ENCODE data around the gene MPEG1.

MPEG1 gene

DNA sequence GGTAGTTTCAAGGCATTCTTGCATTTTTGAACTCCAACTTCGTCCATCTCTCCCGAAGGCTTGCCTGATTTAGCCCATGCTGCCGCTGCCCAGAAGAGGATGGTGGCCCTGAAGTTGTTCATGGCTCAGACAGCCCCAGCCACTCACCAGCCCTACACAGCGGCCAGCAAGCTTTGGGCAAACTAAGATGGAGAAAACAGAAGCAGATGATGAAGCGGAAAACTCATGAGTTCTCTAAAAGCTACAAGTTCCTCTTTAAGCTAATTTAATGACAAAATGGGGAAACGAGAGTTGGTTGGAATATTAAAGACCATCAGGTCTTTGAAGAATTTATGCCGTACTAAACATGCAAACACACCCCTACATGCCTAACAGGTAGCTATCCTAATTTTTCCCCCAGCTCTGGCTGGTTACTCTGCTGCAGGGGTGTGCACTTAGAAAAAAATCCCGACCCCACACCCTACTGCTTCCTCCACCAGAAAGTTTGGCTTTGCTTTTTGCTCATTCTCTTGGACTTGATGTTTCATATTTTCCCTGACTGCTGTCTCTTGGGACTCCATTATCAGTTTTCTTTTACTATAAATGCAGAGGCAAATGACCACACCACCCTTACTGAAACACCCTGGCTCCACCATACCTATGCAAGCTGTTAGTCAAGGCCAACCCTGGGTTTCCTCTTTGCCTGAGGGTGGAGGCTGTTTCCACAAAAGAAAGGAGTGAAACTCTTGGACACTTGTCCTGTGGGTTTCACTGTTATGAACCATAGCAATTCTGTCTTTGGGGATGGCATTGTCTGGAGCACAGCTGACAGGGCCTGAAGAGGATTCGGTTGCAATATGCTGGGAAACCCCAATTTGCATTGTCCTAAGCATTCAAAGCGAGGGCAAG, at the start of gene MPEG1:
MPEG1 (minus strand) TSS at position 184 of the 888 bp plus-strand sequence; CDS start at position 122, 62 bp downstream.
- H3K9me3 ChIP-seq (ENCODE audit: insufficient read depth, low read depth, low read length): no peaks in the 10 kb centered on the region
- no peak within 1 kb of the TSS for H2AFZ ChIP-seq (ENCODE audit: low read length)
- H3K4me2 ChIP-seq (ENCODE audit: low read depth, low read length, poor library complexity, severe bottlenecking): no peak within 1 kb of the TSS
- H3K9me2 ChIP-seq (replicated peaks; ENCODE audit: low read depth, low read length): no peaks in the 10 kb centered on the region
- H3K4me3 ChIP-seq (ENCODE audit: low read length, poor library complexity, severe bottlenecking): no peak within 1 kb of the TSS
- H3K4me1 ChIP-seq (ENCODE audit: insufficient read depth, low read length, poor library complexity, severe bottlenecking): peaks cover 7% of the 10 kb centered on the region
- H3K9ac ChIP-seq (ENCODE audit: low read depth, low read length, poor library complexity, severe bottlenecking): no peak within 1 kb of the TSS
- H3F3A ChIP-seq (ENCODE audit: low read depth): no peaks in the 10 kb centered on the region
- H3K79me2 ChIP-seq (ENCODE audit: insufficient read depth, low read length): no peaks in the 10 kb centered on the region
- H3K27me3 ChIP-seq (ENCODE audit: insufficient read depth, low read length, poor library complexity, severe bottlenecking): no peaks in the 10 kb centered on the region
- TF ChIP-seq EZH2phosphoT487 (IDR thresholded peaks at IDR 0.05; ENCODE audit: borderline replicate concordance): no peak
- no peak for TF ChIP-seq CTCF (conservative IDR thresholded peaks at IDR 0.05; ENCODE audit: low read length)
- no peaks in the 10 kb centered on the region for H3K36me3 ChIP-seq (ENCODE audit: insufficient read depth, low read length)
- H4K20me1 ChIP-seq (ENCODE audit: insufficient read depth, low read length, poor library complexity, severe bottlenecking): no peaks in the 10 kb centered on the region

GRCh38 chr11:59262177-59262818, 49.6 kb upstream of the MPEG1 start:
- no peaks in the 10 kb centered on the region for H4K20me1 ChIP-seq (ENCODE audit: insufficient read depth, low read length, poor library complexity, severe bottlenecking)
- no peak overlapping the region for H3K4me2 ChIP-seq (ENCODE audit: low read depth, low read length, poor library complexity, severe bottlenecking)
- H3K27me3 ChIP-seq (ENCODE audit: insufficient read depth, low read length, poor library complexity, severe bottlenecking): no peaks in the 10 kb centered on the region
- H3K36me3 ChIP-seq (ENCODE audit: insufficient read depth, low read length): no peaks in the 10 kb centered on the region
- TF ChIP-seq CTCF (conservative IDR thresholded peaks at IDR 0.05; ENCODE audit: low read length) (no peak), EZH2phosphoT487 (IDR thresholded peaks at IDR 0.05; ENCODE audit: borderline replicate concordance) (no peak)
- no peak overlapping the region for H3K4me3 ChIP-seq (ENCODE audit: low read length, poor library complexity, severe bottlenecking)
- H3K9me3 ChIP-seq (ENCODE audit: insufficient read depth, low read depth, low read length): no peaks in the 10 kb centered on the region
- no peaks in the 10 kb centered on the region for H3F3A ChIP-seq (ENCODE audit: low read depth)
- H3K9me2 ChIP-seq (replicated peaks; ENCODE audit: low read depth, low read length): no peaks in the 10 kb centered on the region
- no peaks in the 10 kb centered on the region for H3K4me1 ChIP-seq (ENCODE audit: insufficient read depth, low read length, poor library complexity, severe bottlenecking)
- H3K79me2 ChIP-seq (ENCODE audit: insufficient read depth, low read length): no peaks in the 10 kb centered on the region
- H3K9ac ChIP-seq (ENCODE audit: low read depth, low read length, poor library complexity, severe bottlenecking): no peak overlapping the region
- H2AFZ ChIP-seq (ENCODE audit: low read length): no peak overlapping the region

GRCh38 chr11:59261150-59261549, 48.4 kb upstream of the MPEG1 start:
- Histone ChIP-seq H3K36me3 (ENCODE audit: insufficient read depth, low read length) (no peaks in the 10 kb centered on the region), H3K9me2 (replicated peaks; ENCODE audit: low read depth, low read length) (no peaks in the 10 kb centered on the region), H3K79me2 (ENCODE audit: insufficient read depth, low read length) (no peaks in the 10 kb centered on the region), H3F3A (ENCODE audit: low read depth) (no peaks in the 10 kb centered on the region), H3K4me2 (ENCODE audit: low read depth, low read length, poor library complexity, severe bottlenecking) (no peak overlapping the region), H4K20me1 (ENCODE audit: insufficient read depth, low read length, poor library complexity, severe bottlenecking) (no peaks in the 10 kb centered on the region), H3K4me3 (ENCODE audit: low read length, poor library complexity, severe bottlenecking) (no peak overlapping the region), H3K4me1 (ENCODE audit: insufficient read depth, low read length, poor library complexity, severe bottlenecking) (no peaks in the 10 kb centered on the region), H3K9me3 (ENCODE audit: insufficient read depth, low read depth, low read length) (no peaks in the 10 kb centered on the region), H2AFZ (ENCODE audit: low read length) (no peak overlapping the region), H3K27me3 (ENCODE audit: insufficient read depth, low read length, poor library complexity, severe bottlenecking) (no peaks in the 10 kb centered on the region), H3K9ac (ENCODE audit: low read depth, low read length, poor library complexity, severe bottlenecking) (no peak overlapping the region)
- no peak for TF ChIP-seq EZH2phosphoT487 (IDR thresholded peaks at IDR 0.05; ENCODE audit: borderline replicate concordance)
- no peak for TF ChIP-seq CTCF (conservative IDR thresholded peaks at IDR 0.05; ENCODE audit: low read length)
